Midbrain (tissue), 1 donor: ENCODE data around the gene LRP1.
"Not testable (repeated sequence)": the region's sequence is repeated elsewhere in the genome, so short reads cannot be mapped to it uniquely, and the experiment has no call there.

Experiments used
- DNase-seq: peaks from one replicate; lab custom pipeline; 2025; lab: John Stamatoyannopoulos, UW

The LRP1 gene

GRCh38 chr12:57112492-57113294 lies 15.6 kb upstream of the LRP1 start:
- no peak for DNase-seq

DNA sequence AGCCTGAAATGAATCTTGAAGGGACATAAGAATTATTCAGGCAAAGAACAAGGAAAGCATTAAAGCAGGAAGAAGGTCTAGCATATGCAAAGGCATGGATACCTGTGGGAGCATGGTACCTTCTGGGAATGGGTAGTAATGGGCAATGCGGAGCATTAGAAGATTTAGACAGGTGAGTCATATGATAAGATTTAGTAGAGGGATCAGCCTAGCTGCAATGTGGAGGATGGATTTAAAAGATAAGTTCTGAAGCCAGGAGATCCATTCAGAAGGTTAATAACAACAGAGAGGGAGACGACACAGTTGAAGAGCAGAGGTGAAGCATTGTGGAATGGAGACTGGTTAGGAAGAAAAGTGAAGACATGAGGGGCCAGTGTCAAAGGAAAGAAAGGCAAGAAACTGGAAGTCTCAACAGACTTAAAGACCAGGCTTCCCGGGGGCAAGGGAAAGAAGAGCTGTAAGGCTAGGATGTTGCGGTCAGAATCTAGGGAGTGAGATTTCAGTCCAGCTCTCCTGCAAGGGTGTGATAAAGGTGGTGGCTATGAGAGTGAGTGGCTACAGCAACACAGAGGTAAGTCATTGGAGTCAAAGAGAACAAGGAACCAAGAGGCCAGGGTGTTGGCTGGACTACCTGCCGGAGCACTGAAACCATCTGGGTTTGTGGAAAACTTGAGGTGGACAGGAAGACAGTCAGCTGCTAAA lies 11.6 kb upstream of the LRP1 start:
- DNase-seq: no peak

DNA sequence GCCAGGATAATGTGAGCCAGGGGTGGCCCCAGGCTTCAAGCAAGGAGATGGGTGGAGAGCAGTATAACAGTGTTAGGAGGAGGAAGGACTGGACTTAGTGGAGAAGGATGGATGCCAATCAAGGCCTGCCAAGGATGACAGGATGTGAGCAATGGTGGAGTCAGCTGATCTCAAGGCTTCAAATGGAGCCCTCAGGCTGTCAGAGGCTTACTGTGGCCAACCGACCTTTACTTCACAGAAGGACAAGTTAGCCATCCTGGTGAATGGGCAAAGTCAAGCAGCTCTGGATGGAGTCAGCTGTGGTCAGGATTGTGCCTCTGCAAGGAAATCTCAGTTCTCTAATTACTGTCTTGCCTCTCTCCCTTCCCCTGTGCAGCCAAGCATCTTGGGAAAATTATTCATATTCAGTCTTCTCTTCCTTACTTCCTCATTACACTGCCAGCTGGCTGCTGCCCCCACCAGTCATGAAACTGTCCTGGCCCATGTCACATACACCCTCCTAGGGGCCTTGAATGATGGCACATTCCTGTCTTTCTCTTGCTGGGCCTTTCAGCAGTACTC lies 9.5 kb upstream of the LRP1 start:
- DNase-seq: no peak

GRCh38 chr12:57119294-57120085 lies 8.8 kb upstream of the LRP1 start:
- no peak for DNase-seq

- DNase-seq: not testable (repeated sequence)
Measured at GRCh38 chr12:57120718-57121117, 7.6 kb upstream of the LRP1 start.

- no peak for DNase-seq
Measured at GRCh38 chr12:57123813-57124212, 4.5 kb upstream of the LRP1 start.

DNA sequence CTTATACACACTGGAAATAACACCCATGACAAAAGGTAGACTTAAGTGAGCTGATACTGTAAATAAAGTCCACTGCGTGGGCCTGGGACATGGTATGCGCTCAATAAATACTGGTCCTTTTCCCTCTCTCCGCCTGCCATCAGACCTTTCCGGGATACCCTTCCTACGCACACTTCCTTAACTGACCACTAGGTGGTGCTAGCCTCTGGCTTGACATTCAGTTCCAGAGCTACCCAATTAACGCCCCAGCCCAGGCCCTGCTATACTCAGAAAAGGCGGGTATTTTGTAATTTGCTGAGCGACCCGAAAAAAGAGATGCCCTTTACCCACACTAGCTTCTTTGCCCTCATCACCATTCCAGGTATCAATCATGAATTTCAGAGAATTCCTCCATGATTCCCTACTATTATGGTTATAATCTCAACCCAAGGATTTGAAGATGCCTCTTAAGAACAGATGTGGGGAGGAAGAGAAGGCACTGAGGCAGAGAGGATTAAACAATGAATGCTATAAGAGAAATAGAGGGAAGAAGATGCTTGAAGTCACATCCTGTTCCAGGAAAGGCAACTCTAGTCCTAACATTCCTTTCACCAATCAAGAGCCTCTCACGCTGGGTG lies 3.9 kb upstream of the LRP1 start:
- DNase-seq: peak; percentile 86

DNA sequence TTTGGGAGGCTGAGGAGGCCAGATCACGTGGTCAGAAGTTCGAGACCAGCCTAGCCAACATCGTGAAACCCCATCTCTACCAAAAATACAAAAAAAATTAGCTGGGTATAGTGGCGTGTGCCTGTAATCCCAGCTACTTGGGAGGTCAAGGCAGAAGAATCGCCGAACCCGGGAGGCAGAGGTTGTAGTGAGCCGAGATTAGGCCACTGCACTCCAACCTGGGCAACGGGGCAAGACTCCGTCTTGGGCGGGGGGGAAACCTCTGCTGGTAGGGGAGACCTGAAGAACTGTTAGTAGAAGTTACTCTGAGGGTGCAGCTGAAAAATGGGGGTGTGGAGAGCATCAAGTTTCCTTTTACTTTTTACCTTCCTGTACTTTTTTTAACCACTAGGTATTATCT lies 2.2 kb upstream of the LRP1 start:
- DNase-seq: no peak

DNA sequence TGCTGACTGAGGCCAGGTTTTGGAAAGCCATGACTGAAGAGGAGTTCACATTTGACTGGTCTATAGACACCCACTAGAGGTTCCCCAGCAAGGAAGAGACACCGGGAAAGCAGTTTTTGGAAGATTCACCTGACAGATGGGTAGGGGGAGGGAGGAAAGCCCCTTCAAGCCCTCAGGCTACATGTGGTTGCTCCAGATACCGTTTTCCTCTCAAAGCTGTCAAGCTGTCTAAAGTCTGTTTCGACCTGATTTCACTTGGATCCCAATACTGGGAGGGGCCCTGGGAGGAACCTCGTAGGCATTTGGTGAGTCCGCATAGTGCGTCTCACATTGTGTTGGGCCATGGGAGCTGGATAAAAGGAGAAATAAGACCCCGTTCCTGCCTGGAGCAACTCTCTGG lies 1.7 kb upstream of the LRP1 start:
- no peak for DNase-seq

- DNase-seq: peak; percentile 56
Measured at GRCh38 chr12:57127101-57127725, 1.1 kb upstream of the LRP1 start.

GRCh38 chr12:57128519-57129247 lies 400 bp downstream of the LRP1 start:
- peak; percentile 30 for DNase-seq

- DNase-seq: no peak
Measured at GRCh38 chr12:57129321-57129842, 1.1 kb downstream of the LRP1 start.

DNA sequence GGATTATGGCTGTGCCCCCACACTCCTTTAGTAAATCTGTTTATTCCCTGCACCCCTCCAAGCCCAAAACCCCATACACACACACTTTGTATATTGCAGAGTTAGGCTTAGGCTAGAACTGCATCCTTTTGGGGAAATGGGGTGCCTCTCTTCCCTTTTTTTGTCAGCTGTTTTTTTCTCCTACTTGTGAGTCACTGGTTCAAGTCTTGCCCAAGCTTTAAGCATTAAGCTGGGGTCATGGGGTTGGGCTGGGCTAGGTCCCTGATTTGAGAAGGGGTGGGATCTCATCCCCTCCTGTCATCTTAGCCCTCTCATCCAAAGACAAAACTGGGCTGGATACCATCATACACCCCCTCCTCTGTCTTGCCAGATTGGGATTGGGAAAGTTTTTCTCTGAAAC lies 1.6 kb downstream of the LRP1 start:
- DNase-seq: no peak

DNA sequence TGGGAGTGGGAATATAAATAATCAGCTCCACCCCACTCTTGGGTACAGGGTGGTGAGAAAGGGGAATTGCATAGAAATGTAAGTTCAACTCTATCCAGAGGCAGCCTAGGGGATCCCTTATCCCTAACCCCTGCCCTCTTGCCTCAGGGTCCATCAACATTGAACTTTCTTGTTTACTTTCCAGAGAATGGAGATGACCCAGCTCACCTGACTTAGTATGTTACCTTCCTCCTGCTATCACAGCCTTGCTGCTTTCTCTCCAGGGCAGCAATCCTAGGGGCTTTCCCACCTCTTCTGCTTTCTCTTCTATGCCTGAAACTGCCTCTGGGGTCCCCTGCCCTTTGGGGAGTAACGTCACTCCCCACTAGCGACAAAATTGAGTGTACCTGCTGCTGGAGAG lies 2.7 kb downstream of the LRP1 start:
- no peak for DNase-seq

DNA sequence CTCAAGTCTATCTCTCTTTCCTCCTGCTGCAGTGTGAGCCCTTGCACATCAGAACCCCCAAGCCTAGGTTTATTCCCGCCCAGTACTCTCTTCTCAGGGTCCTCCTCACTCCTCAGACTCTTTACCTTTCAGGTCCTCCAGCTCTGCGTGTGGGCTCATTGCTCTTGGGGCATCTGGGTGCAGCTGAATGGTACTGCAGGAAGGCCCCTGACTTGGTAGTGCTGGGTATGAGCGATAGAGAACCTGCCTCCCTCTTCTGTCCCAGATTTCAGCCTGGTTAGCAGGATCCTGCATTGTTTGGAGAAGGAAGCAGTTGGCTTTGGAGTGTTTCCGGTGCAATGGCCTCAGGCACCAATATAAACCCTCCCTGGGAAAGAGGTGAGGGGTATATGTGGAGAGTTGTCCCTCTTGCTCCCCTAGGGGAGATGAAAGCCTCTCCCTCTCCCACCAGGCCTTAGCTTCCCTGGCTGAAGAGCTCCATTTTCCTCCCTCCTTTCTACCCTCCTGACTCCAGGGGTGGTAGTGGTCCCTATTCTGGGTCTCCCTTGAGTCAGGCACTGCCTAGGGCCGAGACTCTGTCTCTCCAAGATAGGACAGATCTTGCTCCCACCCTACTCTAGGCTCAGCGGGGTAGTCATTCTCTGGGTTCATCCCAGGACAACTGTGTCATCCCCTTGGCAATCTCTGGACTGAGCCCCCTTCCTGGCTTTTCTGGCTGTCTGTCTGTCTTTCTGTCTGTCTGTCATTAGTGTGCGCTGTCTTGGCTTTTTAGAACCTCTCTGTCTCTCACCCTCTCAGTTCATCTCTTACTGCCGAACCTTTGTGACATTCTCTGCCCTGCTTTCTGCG lies 3.8 kb downstream of the LRP1 start:
- no peak for DNase-seq

DNA sequence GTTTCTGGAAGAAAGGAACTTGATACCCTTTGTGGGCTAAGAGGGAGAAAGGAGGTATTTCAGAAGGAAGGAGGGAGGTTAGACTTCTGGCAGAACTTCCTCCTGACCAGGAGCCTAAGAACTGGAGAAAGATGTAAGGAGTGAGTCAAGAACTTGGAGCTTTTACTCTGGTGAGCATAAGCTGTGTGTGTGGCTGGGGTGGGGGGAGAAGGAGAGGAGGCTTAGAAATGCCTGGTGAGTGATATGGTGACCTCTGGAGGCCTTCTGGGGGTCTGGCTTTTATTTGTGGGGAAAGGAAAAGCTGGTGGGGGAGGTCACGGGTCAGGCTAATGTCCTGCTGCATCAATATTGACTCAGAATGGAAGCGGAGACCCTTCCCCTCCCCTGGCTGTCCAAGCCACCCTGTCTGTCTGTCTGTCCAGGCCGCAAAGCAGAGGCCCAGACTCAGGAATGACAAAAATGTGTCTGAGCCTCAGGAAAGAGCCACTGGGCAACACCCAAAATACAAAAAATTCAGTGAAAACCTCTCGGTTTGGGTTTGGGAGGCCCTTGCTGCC lies 4.8 kb downstream of the LRP1 start:
- DNase-seq: no peak

DNA sequence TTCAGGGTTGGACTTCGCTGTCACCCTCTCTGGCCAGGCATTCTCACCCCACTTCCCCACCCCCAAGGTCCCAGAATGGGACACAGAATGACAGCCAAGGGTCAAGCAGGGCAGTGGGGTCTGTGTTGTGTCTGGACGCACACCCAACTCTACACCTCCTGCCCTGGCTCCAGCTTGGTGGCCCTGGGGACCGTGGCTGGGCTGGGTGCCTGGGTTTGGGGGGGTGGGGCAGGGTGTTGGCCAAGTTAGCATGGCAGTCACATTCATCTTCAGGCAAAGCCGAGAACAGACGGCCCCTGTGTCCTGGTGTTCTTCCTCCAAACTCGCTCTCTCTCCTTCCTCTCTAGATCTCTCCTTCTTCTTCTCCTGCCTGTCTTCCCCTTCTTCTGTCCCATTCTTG lies 5.6 kb downstream of the LRP1 start:
- peak; percentile 37 for DNase-seq

DNA sequence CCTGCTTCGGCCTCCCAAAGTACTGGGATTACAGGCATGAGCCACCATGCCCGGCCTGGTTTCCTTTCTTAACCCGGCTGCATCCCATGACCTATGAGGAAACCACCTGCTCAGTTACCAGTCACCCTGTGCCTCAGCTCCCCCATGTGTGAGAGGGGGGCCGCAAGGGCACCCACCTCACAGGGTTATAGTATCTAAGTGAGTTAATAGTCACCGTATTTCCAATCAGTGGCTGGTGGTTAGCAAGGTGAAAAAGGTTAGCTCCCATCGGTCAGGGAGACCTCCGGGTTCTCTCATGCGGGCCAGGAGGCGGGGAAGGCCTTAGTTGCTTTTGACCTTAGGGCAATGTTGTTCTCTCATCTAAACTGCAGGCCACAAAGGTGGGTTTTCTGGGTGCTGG lies 6.7 kb downstream of the LRP1 start:
- no peak for DNase-seq
